Measurements from ENCODE around the gene KLHL35.

The KLHL35 gene

GRCh38 chr11:75472081-75472732, 39.2 kb upstream of the KLHL35 start:
- no peak overlapping the region for H3K4me3 ChIP-seq (ENCODE audit: low read length)
- no peak for TF ChIP-seq CTCF (conservative IDR thresholded peaks at IDR 0.05; ENCODE audit: low read depth, low read length)

GRCh38 chr11:75471176-75471973, 38.4 kb upstream of the KLHL35 start:
- TF ChIP-seq CTCF (conservative IDR thresholded peaks at IDR 0.05; ENCODE audit: low read depth, low read length), result no peak
- no peak for DNase-seq (ENCODE audit: low read depth)
- H3K4me3 ChIP-seq (ENCODE audit: low read length), result no peak overlapping the region

More at GRCh38 chr11:75472081-75472732, 39.2 kb upstream of the KLHL35 start:
- DNase-seq (ENCODE audit: low read depth), result no peak

- no peak overlapping the region for H3K4me3 ChIP-seq (ENCODE audit: low read length)
- TF ChIP-seq CTCF (conservative IDR thresholded peaks at IDR 0.05; ENCODE audit: low read depth, low read length), result no peak
- no peak for DNase-seq (ENCODE audit: low read depth)
Observed at GRCh38 chr11:75470476-75471080, 37.6 kb upstream of the KLHL35 start.

- DNase-seq (ENCODE audit: low read depth), result no peak
- no peak overlapping the region for H3K4me3 ChIP-seq (ENCODE audit: low read length)
- TF ChIP-seq CTCF (conservative IDR thresholded peaks at IDR 0.05; ENCODE audit: low read depth, low read length), result no peak
Observed at GRCh38 chr11:75469785-75470405, 36.9 kb upstream of the KLHL35 start.

- H3K4me3 ChIP-seq (ENCODE audit: low read length), result no peak overlapping the region
- DNase-seq (ENCODE audit: low read depth), result peak; percentile 46
- TF ChIP-seq CTCF (conservative IDR thresholded peaks at IDR 0.05; ENCODE audit: low read depth, low read length), result no peak
Observed at GRCh38 chr11:75468534-75469340, 35.7 kb upstream of the KLHL35 start.

- H3K4me3 ChIP-seq (ENCODE audit: low read length), result no peak overlapping the region
- no peak for DNase-seq (ENCODE audit: low read depth)
- TF ChIP-seq CTCF (conservative IDR thresholded peaks at IDR 0.05; ENCODE audit: low read depth, low read length), result no peak
Observed at GRCh38 chr11:75467881-75468280, 34.9 kb upstream of the KLHL35 start.
